SU-DHL-6 (cell line): ENCODE data around the gene SLC25A12.

Experiments
- CTCF ChIP-seq: fragments of 200-600 bp; sonication (generic); IDR thresholded peaks from one replicate; pipeline ENCODE4 v1.5.1; 2017; ENCODE audit warnings: antibody characterized with exemption, mild to moderate bottlenecking, low read length, moderate library complexity; ENCODE audit not compliant: insufficient read depth, poor library complexity, severe bottlenecking
- EZH2phosphoT487 ChIP-seq: fragments of 200-600 bp; sonication (generic), shearing (Covaris generic); conservative IDR thresholded peaks from 2 replicates; pipeline ENCODE4 v1.6.1; 2018; ENCODE audit warnings: mild to moderate bottlenecking, antibody characterized with exemption, low read length, moderate library complexity, mixed read lengths

DNA sequence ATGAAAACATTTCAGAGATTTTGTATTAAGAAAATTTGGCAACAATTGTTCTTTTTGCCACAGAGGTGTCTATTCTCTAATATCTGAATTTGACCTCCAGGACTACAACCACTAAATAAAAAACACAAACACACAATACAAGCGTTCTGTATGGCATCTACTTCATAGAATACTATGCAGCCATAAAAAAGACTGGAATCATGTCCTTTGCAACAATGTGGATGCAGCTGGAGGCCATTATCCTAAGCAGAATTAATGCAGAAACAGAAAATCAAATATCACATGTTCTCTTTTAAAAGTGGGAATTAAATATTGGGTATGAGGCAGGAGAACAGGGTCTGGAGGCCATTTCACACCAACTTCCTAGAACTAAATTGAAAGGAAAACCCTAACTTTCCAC lies 19.5 kb downstream of the SLC25A12 start:
- TF ChIP-seq CTCF (no peak), EZH2phosphoT487 (no peak)
